HCT116 (cell line): ENCODE data around the gene SRP9. TPM values are rescaled to one million over a fixed set of nuclear protein-coding genes. Genes with fewer than 3 reads are reported as not detected.

Experiments
- ATAC-seq: fragments of 200-7000 bp; cut with Tn5 transposase; 2 replicates; pipeline ENCODE4 v1.9.1; 2020; ENCODE audit warnings: mild to moderate bottlenecking, moderate library complexity
- BruUV-seq: library from RNA; stranded (reverse); fragments of 400-500 nt; replicated peaks from 2 replicates; lab custom pipeline; 2021; lab: Mats Ljungman, UMichigan
- CTCF ChIA-PET: fragments of 300-600 bp; sonication (Branson Sonifier 250); formaldehyde crosslinking; loops from one replicate; lab custom pipeline; 2021; ENCODE audit warnings: antibody characterized with exemption; lab: Charles Lee
- POLR2A ChIA-PET: fragments of 300-600, 350-600 bp; sonication (Branson Sonifier 250); formaldehyde crosslinking; loops from one replicate; lab custom pipeline; 2021; ENCODE audit warnings: antibody characterized with exemption; lab: Charles Lee
- RAD21 ChIA-PET, 2 experiments: fragments of 300-600 bp; sonication (Branson Sonifier 250); formaldehyde crosslinking; loops; one replicate each; lab custom pipeline; 2023; ENCODE audit warnings: low total read pairs in 2 of 2; ENCODE audit not compliant: uncharacterized antibody in 2 of 2, unreplicated experiment in 2 of 2, low non-redundant PET in 1 of 2; lab: Charles Lee
- DNase-seq: peaks from one replicate; pipeline ENCODE4 v3.0.0-alpha.2; 2010; ENCODE audit warnings: low read depth, low spot score
- H2AFZ ChIP-seq: fragments of 200-600 bp; shearing (Covaris generic), sonication (generic); 2 replicates; pipeline ENCODE4 v1.6.1; 2017; ENCODE audit warnings: low read depth, mixed run types, mixed read lengths, antibody characterized with exemption, low read length; ENCODE audit not compliant: poor library complexity, severe bottlenecking
- H3K27ac ChIP-seq: 2 replicates; pipeline ENCODE4 v1.5.1; 2012; ENCODE audit warnings: low read depth, low read length
- H3K27me3 ChIP-seq: fragments of 200-600 bp; sonication (generic); 2 replicates; pipeline ENCODE4 v1.6.1; 2016; ENCODE audit warnings: mixed run types, low read length, mixed read lengths; ENCODE audit not compliant: insufficient read depth
- H3K36me3 ChIP-seq, 2 experiments: fragments of 200-500 bp in 1 of 2; fragments of 200-600 bp in 1 of 2; sonication (Bioruptor generic) in 1 of 2; sonication (generic) in 1 of 2; 2 replicates each; pipeline versions ENCODE4 v1.5.1 to v1.6.1; 2014 to 2016; ENCODE audit warnings: low read length in 2 of 2, inconsistent platforms in 1 of 2, mixed read lengths in 1 of 2, mixed run types in 1 of 2; ENCODE audit not compliant: insufficient read depth in 2 of 2, control insufficient read depth in 1 of 2
- H3K4me1 ChIP-seq, 2 experiments: fragments of 200-600 bp in 1 of 2; sonication (generic) in 1 of 2; 2 replicates each; pipeline versions ENCODE4 v1.5.1 to v1.6.1; 2012 to 2017; ENCODE audit warnings: low read length in 2 of 2, inconsistent platforms in 1 of 2, mild to moderate bottlenecking in 1 of 2, mixed read lengths in 1 of 2, mixed run types in 1 of 2, moderate library complexity in 1 of 2; ENCODE audit not compliant: insufficient read depth in 2 of 2, control insufficient read depth in 1 of 2
- H3K4me2 ChIP-seq: fragments of 200-600 bp; sonication (generic); 2 replicates; pipeline ENCODE4 v1.6.1; 2017; ENCODE audit warnings: mixed run types, low read length, mixed read lengths
- H3K4me3 ChIP-seq, 2 experiments: fragments of 200-600 bp in 1 of 2; sonication (generic) in 1 of 2; replicated peaks in 1 of 2; 2 replicates each; pipeline ENCODE4 v1.5.1; 2011 to 2016; ENCODE audit warnings: low read length in 2 of 2, control low read depth in 1 of 2, low read depth in 1 of 2, mild to moderate bottlenecking in 1 of 2, mixed read lengths in 1 of 2, mixed run types in 1 of 2
- H3K79me2 ChIP-seq: fragments of 200-600 bp; sonication (generic); 2 replicates; pipeline ENCODE4 v1.6.1; 2017; ENCODE audit warnings: mild to moderate bottlenecking, mixed run types, low read length, moderate library complexity, mixed read lengths; ENCODE audit not compliant: insufficient read depth
- H3K9ac ChIP-seq: fragments of 200-600 bp; sonication (generic); 2 replicates; pipeline ENCODE4 v1.6.1; 2016; ENCODE audit warnings: low read length, mixed read lengths
- H3K9me2 ChIP-seq: fragments of 200-600 bp; sonication (generic), shearing (Covaris generic); 2 replicates; pipeline ENCODE4 v1.6.1; 2017; ENCODE audit warnings: mixed run types, mild to moderate bottlenecking, moderate library complexity; ENCODE audit not compliant: insufficient read depth
- H3K9me3 ChIP-seq, 2 experiments: fragments of 200-500 bp in 1 of 2; fragments of 200-600 bp in 1 of 2; sonication (Bioruptor generic) in 1 of 2; sonication (generic) in 1 of 2; 2 replicates each; pipeline ENCODE4 v1.6.1; 2014 to 2017; ENCODE audit warnings: low read length in 2 of 2, mixed read lengths in 2 of 2, inconsistent platforms in 1 of 2, low read depth in 1 of 2, mild to moderate bottlenecking in 1 of 2, mixed run types in 1 of 2, moderate library complexity in 1 of 2; ENCODE audit not compliant: control insufficient read depth in 1 of 2, insufficient read depth in 1 of 2
- H4K20me1 ChIP-seq: fragments of 200-600 bp; sonication (generic), shearing (Covaris generic); 2 replicates; pipeline ENCODE4 v1.6.1; 2017; ENCODE audit warnings: mixed run types, mild to moderate bottlenecking, moderate library complexity; ENCODE audit not compliant: insufficient read depth
- ATF3 ChIP-seq: IDR thresholded peaks from 2 replicates; pipeline ENCODE4 v1.6.1; 2012
- EGR1 ChIP-seq: IDR thresholded peaks from 2 replicates; pipeline ENCODE4 v1.6.1; 2012; ENCODE audit warnings: low read depth
- ELF1 ChIP-seq: IDR thresholded peaks from 2 replicates; pipeline ENCODE4 v1.6.1; 2012; ENCODE audit warnings: low read depth, borderline replicate concordance
- FOSL1 ChIP-seq: IDR thresholded peaks from 2 replicates; pipeline ENCODE4 v1.6.1; 2012; ENCODE audit warnings: low read depth
- JUND ChIP-seq: IDR thresholded peaks from 2 replicates; pipeline ENCODE4 v1.6.1; 2012
- REST ChIP-seq: IDR thresholded peaks from 2 replicates; pipeline ENCODE4 v1.6.1; 2012; ENCODE audit warnings: low read depth
- SIN3A ChIP-seq: IDR thresholded peaks from 2 replicates; pipeline ENCODE4 v1.6.1; 2012; ENCODE audit warnings: low read depth
- SRF ChIP-seq: IDR thresholded peaks from 2 replicates; pipeline ENCODE4 v1.6.1; 2012; ENCODE audit warnings: low read depth
- TCF7L2 ChIP-seq: IDR thresholded peaks from 2 replicates; pipeline ENCODE4 v1.7.0; 2011; ENCODE audit warnings: borderline replicate concordance, inconsistent platforms; ENCODE audit not compliant: insufficient read depth, insufficient read length; ENCODE audit errors: extremely low read depth
- ZBTB33 ChIP-seq: IDR thresholded peaks from 2 replicates; pipeline ENCODE4 v1.6.1; 2011; ENCODE audit warnings: mild to moderate bottlenecking, low read length, moderate library complexity; ENCODE audit not compliant: insufficient replicate concordance; ENCODE audit errors: extremely low read depth
- ZFX ChIP-seq: fragments of 450-650 bp; IDR thresholded peaks from 2 replicates; pipeline ENCODE4 v1.6.1; 2017
- intact Hi-C: fragments of 100-400 bp; cut with micrococcal nuclease; formaldehyde crosslinking; loops from 2 replicates; pipeline ENCODE4 v1.10.0; 2022
- total RNA-seq: library from RNA; stranded (reverse); gene quantifications from one replicate; pipeline ENCODE4 v1.2.1, GENCODE V29; 2021; ENCODE audit not compliant: unreplicated experiment

Gene SRP9
- total RNA-seq, 1 experiment from 2014 or later: 220 TPM

GRCh38 chr1:225745273-225745672 lies 32.4 kb upstream of the SRP9 start:
- BruUV-seq: no TSS peak
- H3K36me3 ChIP-seq: no peaks in the 10 kb centered on the region
- no peaks in the 10 kb centered on the region for H3K27me3 ChIP-seq
- H3K9ac ChIP-seq: no peak overlapping the region
- H3K4me1 ChIP-seq: peaks cover 12 to 20% of the 10 kb centered on the region in 2 experiments
- DNase-seq: no peak
- H3K4me3 ChIP-seq: no peak overlapping the region
- POLR2A ChIA-PET: no interaction called here
- RAD21 ChIA-PET: no interaction called here
- H3K4me2 ChIP-seq: no peak overlapping the region
- intact Hi-C loops: no loop called here
- H3K9me3 ChIP-seq: no peaks in the 10 kb centered on the region
- no peaks in the 10 kb centered on the region for H4K20me1 ChIP-seq
- CTCF ChIA-PET: no interaction called here
- no peaks in the 10 kb centered on the region for H3K9me2 ChIP-seq
- no peaks in the 10 kb centered on the region for H3K79me2 ChIP-seq
- no peak for TF ChIP-seq REST
- no peak for TF ChIP-seq FOSL1
- TF ChIP-seq ZBTB33: no peak
- no peak for TF ChIP-seq ZFX
- no peak for TF ChIP-seq SIN3A
- TF ChIP-seq ATF3: no peak
- no peak for TF ChIP-seq ELF1
- no peak for TF ChIP-seq TCF7L2
- TF ChIP-seq EGR1: no peak
- no peak for TF ChIP-seq SRF
- no peak for TF ChIP-seq JUND
- no peak overlapping the region for H2AFZ ChIP-seq
- H3K27ac ChIP-seq: no peak overlapping the region
- no peak for ATAC-seq
